ENCODE data around the gene ABRACL. TPM values are rescaled to one million over a fixed set of nuclear protein-coding genes. Genes with fewer than 3 reads are reported as not detected.

ABRACL gene
- polyA plus RNA-seq, 3 donors, result 39.5 to 174 (median 142) TPM

DNA sequence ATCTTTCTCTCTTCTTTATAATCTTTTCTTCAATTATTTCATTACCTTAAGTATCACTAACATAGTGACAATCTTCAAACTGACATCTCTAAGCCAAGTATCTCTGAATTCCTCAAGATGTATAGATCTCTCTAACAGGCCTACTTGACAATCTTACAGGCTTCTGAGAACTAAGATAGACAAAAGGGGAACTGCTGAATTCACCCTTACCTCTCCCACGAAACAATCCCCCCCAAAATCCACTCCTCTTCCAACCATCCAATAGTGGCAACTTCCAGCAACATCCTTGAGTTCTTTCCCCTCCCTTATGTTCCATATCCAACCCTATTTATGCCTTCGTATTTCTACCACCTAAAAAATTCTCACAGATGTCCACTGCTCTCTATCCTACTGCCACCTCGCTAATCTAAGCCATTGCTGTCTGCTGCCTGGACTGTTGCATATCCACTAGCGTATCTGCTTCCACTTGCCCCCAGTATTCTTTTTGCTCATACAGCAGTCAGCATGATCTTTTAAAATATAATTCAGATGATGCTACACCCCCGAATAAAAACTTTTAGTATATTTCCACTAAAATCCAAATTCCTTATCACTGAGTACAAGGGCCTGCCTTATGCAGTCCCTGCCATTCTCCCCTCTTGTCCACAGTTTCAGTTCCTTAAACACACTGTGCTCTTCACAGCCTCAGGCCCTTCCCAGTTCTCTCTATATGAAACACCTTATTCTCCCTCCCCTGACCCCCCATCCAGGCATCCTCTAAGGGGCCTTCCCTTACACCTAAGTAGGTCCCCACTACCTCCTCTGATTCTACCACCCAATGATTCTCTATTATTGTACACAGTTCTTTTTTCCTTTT is 48.5 kb upstream of the ABRACL start:
- 65% methylated on average over 5 of the region's 5 CpGs for WGBS (ENCODE audit: insufficient coverage)
- H3K4me2 ChIP-seq (replicated peaks; ENCODE audit: extremely low read depth, low read length, poor library complexity, severe bottlenecking), result no peak overlapping the region
- intact Hi-C loops (cut with micrococcal nuclease), result loop anchor here in 1 of 2 donors (10.0 kb wide), 1 partner anchor 165 kb away; no protein-coding TSS in a partner anchor

GRCh38 chr6:138981416-138981815 is 47.1 kb upstream of the ABRACL start:
- Histone ChIP-seq H3K4me2 (replicated peaks; ENCODE audit: extremely low read depth, low read length, poor library complexity, severe bottlenecking) (no peak overlapping the region), H3K27ac (ENCODE audit: low read depth in 1 of 2, low read length in 2 of 2) (no peak overlapping the region), H3K36me3 (replicated peaks in 1 of 2; ENCODE audit: control insufficient read depth in 1 of 2, insufficient read depth in 2 of 2, low read length in 2 of 2) (no peaks in the 10 kb centered on the region), H2AFZ (ENCODE audit: insufficient read depth, low read depth, low read length, poor library complexity, severe bottlenecking) (no peak overlapping the region), H4K20me1 (ENCODE audit: insufficient read depth, low read length) (peaks cover 95% of the 10 kb centered on the region), H3K4me3 (replicated peaks in 1 of 3; ENCODE audit: low read depth in 2 of 3, low read length in 3 of 3) (no peak overlapping the region), H3K9ac (ENCODE audit: insufficient read depth, low read length, poor library complexity, severe bottlenecking) (no peak overlapping the region), H3K4me1 (ENCODE audit: control insufficient read depth in 1 of 2, insufficient read depth in 2 of 2, low read length in 2 of 2) (peaks cover 11 to 30% of the 10 kb centered on the region in 2 donors), H3K27me3 (ENCODE audit: control insufficient read depth in 2 of 2, insufficient read depth in 2 of 2, low read length in 2 of 2) (no peaks in the 10 kb centered on the region), H3K9me3 (replicated peaks in 1 of 2; ENCODE audit: control insufficient read depth in 1 of 2, insufficient read depth in 1 of 2, low read length in 2 of 2) (no peaks in the 10 kb centered on the region), H3K79me2 (ENCODE audit: insufficient read depth, low read length) (peaks cover 98% of the 10 kb centered on the region)
- Mint-ChIP-seq H3K36me3 (no peaks in the 10 kb centered on the region), H3K27ac (peak overlapping the region in 1 of 7 donors; percentile 5), H3K27me3 (ENCODE audit: low read depth in 3 of 3) (no peaks in the 10 kb centered on the region), H3K4me1 (peaks cover 27% of the 10 kb centered on the region), H3K9me3 (no peaks in the 10 kb centered on the region), H3K4me3 (no peak overlapping the region)
- TF ChIP-seq, protein P1, sequence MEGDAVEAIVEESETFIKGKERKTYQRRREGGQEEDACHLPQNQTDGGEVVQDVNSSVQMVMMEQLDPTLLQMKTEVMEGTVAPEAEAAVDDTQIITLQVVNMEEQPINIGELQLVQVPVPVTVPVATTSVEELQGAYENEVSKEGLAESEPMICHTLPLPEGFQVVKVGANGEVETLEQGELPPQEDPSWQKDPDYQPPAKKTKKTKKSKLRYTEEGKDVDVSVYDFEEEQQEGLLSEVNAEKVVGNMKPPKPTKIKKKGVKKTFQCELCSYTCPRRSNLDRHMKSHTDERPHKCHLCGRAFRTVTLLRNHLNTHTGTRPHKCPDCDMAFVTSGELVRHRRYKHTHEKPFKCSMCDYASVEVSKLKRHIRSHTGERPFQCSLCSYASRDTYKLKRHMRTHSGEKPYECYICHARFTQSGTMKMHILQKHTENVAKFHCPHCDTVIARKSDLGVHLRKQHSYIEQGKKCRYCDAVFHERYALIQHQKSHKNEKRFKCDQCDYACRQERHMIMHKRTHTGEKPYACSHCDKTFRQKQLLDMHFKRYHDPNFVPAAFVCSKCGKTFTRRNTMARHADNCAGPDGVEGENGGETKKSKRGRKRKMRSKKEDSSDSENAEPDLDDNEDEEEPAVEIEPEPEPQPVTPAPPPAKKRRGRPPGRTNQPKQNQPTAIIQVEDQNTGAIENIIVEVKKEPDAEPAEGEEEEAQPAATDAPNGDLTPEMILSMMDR (IDR thresholded peaks at IDR 0.05), result no peak
- no peak for DNase-seq
- WGBS (ENCODE audit: insufficient coverage), result no CpG with 5 or more reads among the region's 2 CpGs
- intact Hi-C loops (cut with micrococcal nuclease), result loop anchor here in 1 of 2 donors (10.0 kb wide), 1 partner anchor 167 kb away; no protein-coding TSS in a partner anchor

More for the DNA sequence above, 48.5 kb upstream of the ABRACL start:
- no peak overlapping the region for H2AFZ ChIP-seq (ENCODE audit: insufficient read depth, low read depth, low read length, poor library complexity, severe bottlenecking)
- H3K27ac Mint-ChIP-seq, result peak overlapping the region; percentile 1 to 85 (median 34)
- H3K9me3 Mint-ChIP-seq, result no peaks in the 10 kb centered on the region
- no peaks in the 10 kb centered on the region for H3K36me3 ChIP-seq (replicated peaks in 1 of 2; ENCODE audit: control insufficient read depth in 1 of 2, insufficient read depth in 2 of 2, low read length in 2 of 2)
- no peaks in the 10 kb centered on the region for H3K27me3 ChIP-seq (ENCODE audit: control insufficient read depth in 2 of 2, insufficient read depth in 2 of 2, low read length in 2 of 2)
- no peaks in the 10 kb centered on the region for H3K27me3 Mint-ChIP-seq (ENCODE audit: low read depth in 3 of 3)
- H3K4me1 ChIP-seq (ENCODE audit: control insufficient read depth in 1 of 2, insufficient read depth in 2 of 2, low read length in 2 of 2), result peaks cover 4 to 16% of the 10 kb centered on the region in 2 donors
- peaks cover 98% of the 10 kb centered on the region for H3K79me2 ChIP-seq (ENCODE audit: insufficient read depth, low read length)
- no peaks in the 10 kb centered on the region for H3K36me3 Mint-ChIP-seq
- H3K4me3 ChIP-seq (replicated peaks in 1 of 3; ENCODE audit: low read depth in 2 of 3, low read length in 3 of 3), result no peak overlapping the region
- peak in 2 of 3 donors; percentile 54 to 63 for DNase-seq
- TF ChIP-seq, protein P1 (IDR thresholded peaks at IDR 0.05), result no peak
- peak overlapping the region in 1 of 2 donors; percentile 24 for H3K27ac ChIP-seq (ENCODE audit: low read depth in 1 of 2, low read length in 2 of 2)
- no peak overlapping the region for H3K9ac ChIP-seq (ENCODE audit: insufficient read depth, low read length, poor library complexity, severe bottlenecking)
- H3K4me3 Mint-ChIP-seq, result no peak overlapping the region
- H3K9me3 ChIP-seq (replicated peaks in 1 of 2; ENCODE audit: control insufficient read depth in 1 of 2, insufficient read depth in 1 of 2, low read length in 2 of 2), result no peaks in the 10 kb centered on the region
- peaks cover 94% of the 10 kb centered on the region for H4K20me1 ChIP-seq (ENCODE audit: insufficient read depth, low read length)
- peaks cover 29% of the 10 kb centered on the region for H3K4me1 Mint-ChIP-seq
